IMR-90 (cell line): Measurements from ENCODE around the gene LYPD6B. TPM values are rescaled to one million over a fixed set of nuclear protein-coding genes. Genes with fewer than 3 reads are reported as not detected.

ENCODE experiments used
- ATAC-seq: fragments of 200-7000 bp; cut with Tn5 transposase; 2 replicates; pipeline ENCODE4 v1.9.1; 2020; ENCODE audit warnings: low read depth, mild to moderate bottlenecking, moderate library complexity
- BruUV-seq: library from RNA; stranded (reverse); fragments of 400-500 nt; replicated peaks from 2 replicates; lab custom pipeline; 2021; lab: Mats Ljungman, UMichigan
- CTCF ChIA-PET: fragments of 300-600 bp; formaldehyde crosslinking; extraction: SDS; loops from one replicate; lab custom pipeline; 2021; ENCODE audit warnings: antibody characterized with exemption; lab: Yijun Ruan, JAX
- POLR2A ChIA-PET: fragments of 300-600 bp; sonication (Branson Sonifier 250); formaldehyde crosslinking; loops from one replicate; lab custom pipeline; 2022; ENCODE audit warnings: antibody characterized with exemption; ENCODE audit not compliant: unreplicated experiment; lab: Charles Lee
- DNase-seq: peaks from one replicate; pipeline ENCODE4 v3.0.0; 2013
- H2AFZ ChIP-seq: replicated peaks from 2 replicates; pipeline ENCODE3; 2013; ENCODE audit warnings: low read length, mild to moderate bottlenecking; ENCODE audit not compliant: poor library complexity
- H2AK5ac ChIP-seq: 2 replicates; pipeline ENCODE4 v1.6.1; 2013; ENCODE audit warnings: low read depth, low read length, inconsistent platforms
- H2AK9ac ChIP-seq: replicated peaks from 2 replicates; pipeline ENCODE3; 2013; ENCODE audit warnings: mild to moderate bottlenecking, low read depth, low read length, moderate library complexity; ENCODE audit not compliant: poor library complexity
- H2BK120ac ChIP-seq: 2 replicates; pipeline ENCODE4 v1.6.1; 2013; ENCODE audit warnings: low read depth, low read length, inconsistent platforms
- H2BK15ac ChIP-seq: 3 replicates; pipeline ENCODE4 v1.6.1; 2013; ENCODE audit warnings: low read depth, low read length, inconsistent platforms
- H2BK20ac ChIP-seq: 2 replicates; pipeline ENCODE4 v1.6.1; 2013; ENCODE audit warnings: low read depth, mild to moderate bottlenecking, inconsistent platforms, low read length, moderate library complexity
- H2BK5ac ChIP-seq: 2 replicates; pipeline ENCODE4 v1.6.1; 2013; ENCODE audit warnings: mild to moderate bottlenecking, low read depth, low read length, inconsistent platforms; ENCODE audit not compliant: poor library complexity, severe bottlenecking
- H3K14ac ChIP-seq: replicated peaks from 2 replicates; pipeline ENCODE4 v1.6.1; 2013; ENCODE audit warnings: low read depth, low read length, inconsistent platforms
- H3K18ac ChIP-seq: 2 replicates; pipeline ENCODE4 v1.6.1; 2013; ENCODE audit warnings: low read depth, low read length, control low read depth
- H3K23ac ChIP-seq: 2 replicates; pipeline ENCODE4 v1.6.1; 2013; ENCODE audit warnings: low read depth, low read length, inconsistent platforms
- H3K27ac ChIP-seq: 2 replicates; pipeline ENCODE4 v1.5.1; 2013; ENCODE audit warnings: mild to moderate bottlenecking, control low read depth, low read length; ENCODE audit not compliant: insufficient read depth
- H3K27me3 ChIP-seq: 2 replicates; pipeline ENCODE4 v1.6.1; 2013; ENCODE audit warnings: low read length; ENCODE audit not compliant: control insufficient read depth, insufficient read depth
- H3K36me3 ChIP-seq: 2 replicates; pipeline ENCODE4 v1.6.1; 2013; ENCODE audit warnings: low read length, mixed read lengths; ENCODE audit not compliant: control insufficient read depth, insufficient read depth
- H3K4ac ChIP-seq: 2 replicates; pipeline ENCODE4 v1.6.1; 2013; ENCODE audit warnings: low read depth, low read length, inconsistent platforms
- H3K4me1 ChIP-seq: 2 replicates; pipeline ENCODE4 v1.6.1; 2013; ENCODE audit warnings: low read length, mixed read lengths; ENCODE audit not compliant: control insufficient read depth, insufficient read depth
- H3K4me2 ChIP-seq: 2 replicates; pipeline ENCODE4 v1.6.1; 2013; ENCODE audit warnings: low read depth, mild to moderate bottlenecking, control low read depth, low read length, moderate library complexity
- H3K4me3 ChIP-seq: 2 replicates; pipeline ENCODE4 v1.5.1; 2013; ENCODE audit warnings: low read depth, mild to moderate bottlenecking, control low read depth, low read length, moderate library complexity; ENCODE audit not compliant: insufficient read depth
- H3K56ac ChIP-seq: 2 replicates; pipeline ENCODE4 v1.6.1; 2013; ENCODE audit warnings: low read length, inconsistent platforms; ENCODE audit not compliant: insufficient read depth; ENCODE audit errors: extremely low read depth
- H3K79me1 ChIP-seq, 2 experiments: 2 replicates each; pipeline ENCODE4 v1.6.1; 2013; ENCODE audit warnings: low read length in 2 of 2, inconsistent platforms in 1 of 2, low read depth in 1 of 2
- H3K9ac ChIP-seq: 2 replicates; pipeline ENCODE4 v1.6.1; 2013; ENCODE audit warnings: low read depth, low read length, control low read depth
- H3K9me1 ChIP-seq: 2 replicates; pipeline ENCODE4 v1.6.1; 2013; ENCODE audit warnings: low read length, inconsistent platforms; ENCODE audit not compliant: insufficient read depth
- H3K9me3 ChIP-seq: 2 replicates; pipeline ENCODE4 v1.6.1; 2013; ENCODE audit warnings: low read length; ENCODE audit not compliant: control insufficient read depth, insufficient read depth
- H4K20me1 ChIP-seq: 2 replicates; pipeline ENCODE4 v1.6.1; 2013; ENCODE audit warnings: low read length, inconsistent platforms; ENCODE audit not compliant: insufficient read depth
- H4K5ac ChIP-seq: 2 replicates; pipeline ENCODE4 v1.6.1; 2013; ENCODE audit warnings: mild to moderate bottlenecking, low read depth, low read length, control low read depth
- H4K8ac ChIP-seq, 2 experiments: 2 replicates each; pipeline ENCODE4 v1.6.1; 2013; ENCODE audit warnings: low read depth in 2 of 2, low read length in 2 of 2, control low read depth in 1 of 2, inconsistent platforms in 1 of 2
- H4K91ac ChIP-seq: 2 replicates; pipeline ENCODE4 v1.6.1; 2013; ENCODE audit warnings: low read depth, low read length, inconsistent platforms; ENCODE audit not compliant: insufficient read depth
- NFE2L2 ChIP-seq: fragments of 150-350 bp; IDR thresholded peaks from 2 replicates; pipeline ENCODE4 v1.6.1; 2016; ENCODE audit warnings: low read depth, mild to moderate bottlenecking, low read length
- POLR2A ChIP-seq: IDR thresholded peaks from 2 replicates; pipeline ENCODE4 v1.6.1; 2012; ENCODE audit warnings: mild to moderate bottlenecking, low read depth, low read length
- RAD21 ChIP-seq: IDR thresholded peaks from 2 replicates; pipeline ENCODE4 v1.6.1; 2012; ENCODE audit warnings: low read length, improper control_type of control experiment
- RFX5 ChIP-seq: IDR thresholded peaks from 2 replicates; pipeline ENCODE4 v1.8.0; 2012; ENCODE audit warnings: low read depth, mild to moderate bottlenecking, low read length, moderate library complexity
- SMC3 ChIP-seq: fragments of 150-350 bp; IDR thresholded peaks from 2 replicates; pipeline ENCODE4 v1.6.1; 2016; ENCODE audit warnings: low read depth, mild to moderate bottlenecking, antibody characterized with exemption, low read length, moderate library complexity
- WGBS, 2 experiments: methylation state at CpG; one replicate each; pipeline versions ENCODE4 v1.1.5 to v1.1.7; 2013; ENCODE audit warnings: missing lambda C conversion rate in 2 of 2; ENCODE audit not compliant: insufficient read length in 1 of 2; ENCODE audit errors: extremely low coverage in 2 of 2; 5-methylcytosine and 5-hydroxymethylcytosine counted together
- dilution Hi-C: fragments of 300-500 bp; cut with HindIII; formaldehyde crosslinking; loops from one replicate; pipeline ENCODE4 v1.14.3; 2018; ENCODE audit warnings: low sequenced_read_pairs; ENCODE audit not compliant: unreplicated experiment
- in situ Hi-C: fragments of 300-500 bp; cut with MboI; formaldehyde crosslinking; loops from 3 replicates; pipeline ENCODE4 v1.14.3; 2019; ENCODE audit warnings: low sequenced_read_pairs, inconsistent platforms, mixed read lengths
- intact Hi-C: fragments of 100-400 bp; cut with micrococcal nuclease; formaldehyde crosslinking; loops from 2 replicates; pipeline ENCODE4 v1.10.0; 2022
- polyA plus RNA-seq, 3 experiments: library from polyadenylated mRNA; depleted of rRNA; stranded (reverse); fragments of >200 nt; gene quantifications; 2 replicates each; pipeline ENCODE4 v1.2.3, GENCODE V29; 2012; ENCODE audit warnings: low replicate concordance in 1 of 3
- total RNA-seq: library from RNA; depleted of rRNA; stranded (reverse); fragments of >200 nt; gene quantifications from 2 replicates; pipeline ENCODE4 v1.2.3, GENCODE V29; 2012
- TF ChIP-seq, protein P1 (sequence below): fragments of 150-350 bp; IDR thresholded peaks from 2 replicates; pipeline ENCODE4 v1.6.1; 2016; ENCODE audit warnings: low read depth, mild to moderate bottlenecking, low read length, moderate library complexity, borderline replicate concordance
- TF ChIP-seq, protein P2 (sequence below): fragments of 150-350 bp; IDR thresholded peaks from 2 replicates; pipeline ENCODE4 v1.6.1; 2017; ENCODE audit warnings: mild to moderate bottlenecking, antibody characterized with exemption, low read length, low read depth

Gene LYPD6B
- total and polyA plus RNA-seq, 2 of the 4 experiments (the other 2 are of a cell fraction) = 0.05 TPM; not detected in 1

DNA sequence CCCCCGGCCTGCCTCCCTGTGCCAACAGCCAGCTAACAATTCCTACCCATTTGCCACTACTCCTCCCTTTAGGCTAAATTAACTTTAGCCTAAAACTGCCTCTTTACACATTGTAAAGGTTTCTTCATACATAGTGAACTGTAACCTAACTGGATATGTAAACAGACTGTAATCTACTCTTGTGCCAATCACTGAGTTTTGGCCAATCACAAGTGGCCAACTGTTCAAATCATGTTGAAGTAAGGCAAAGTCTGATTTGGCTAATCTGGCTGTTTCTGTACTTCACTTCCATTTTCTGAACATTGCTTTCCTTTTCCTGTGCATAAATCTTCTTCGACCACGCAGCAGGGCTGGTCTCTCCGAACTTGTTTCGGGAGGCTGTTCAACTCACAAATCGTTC lies 188.3 kb downstream of the LYPD6B start:
- H3K18ac ChIP-seq = no peak overlapping the region
- no peak overlapping the region for H3K27ac ChIP-seq
- no peak overlapping the region for H3K56ac ChIP-seq
- no peak overlapping the region for H4K8ac ChIP-seq
- in situ Hi-C loops = no loop called here
- WGBS, 2 experiments = no CpG with 5 or more reads among the region's 6 CpGs
- no peak overlapping the region for H2BK15ac ChIP-seq
- no peak overlapping the region for H2BK20ac ChIP-seq
- no peaks in the 10 kb centered on the region for H3K36me3 ChIP-seq
- no peaks in the 10 kb centered on the region for H3K4me1 ChIP-seq
- no peak overlapping the region for H2AK5ac ChIP-seq
- no peak overlapping the region for H3K4ac ChIP-seq
- POLR2A ChIA-PET = no interaction called here
- no peaks in the 10 kb centered on the region for H3K9me1 ChIP-seq
- H4K91ac ChIP-seq = no peak overlapping the region
- ATAC-seq (no peak), DNase-seq (no peak)
- H3K9ac ChIP-seq = no peak overlapping the region
- dilution Hi-C loops = no loop called here
- no peaks in the 10 kb centered on the region for H3K9me3 ChIP-seq
- CTCF ChIA-PET = no interaction called here
- no peak overlapping the region for H3K14ac ChIP-seq
- no peaks in the 10 kb centered on the region for H4K20me1 ChIP-seq
- no peaks in the 10 kb centered on the region for H3K27me3 ChIP-seq
- H3K4me3 ChIP-seq = no peak overlapping the region
- H2BK120ac ChIP-seq = no peak overlapping the region
- intact Hi-C loops = no loop called here
- no peak overlapping the region for H3K4me2 ChIP-seq
- no peak overlapping the region for H2AK9ac ChIP-seq
- no TSS peak for BruUV-seq
- H4K5ac ChIP-seq = no peak overlapping the region
- TF ChIP-seq, protein P1, sequence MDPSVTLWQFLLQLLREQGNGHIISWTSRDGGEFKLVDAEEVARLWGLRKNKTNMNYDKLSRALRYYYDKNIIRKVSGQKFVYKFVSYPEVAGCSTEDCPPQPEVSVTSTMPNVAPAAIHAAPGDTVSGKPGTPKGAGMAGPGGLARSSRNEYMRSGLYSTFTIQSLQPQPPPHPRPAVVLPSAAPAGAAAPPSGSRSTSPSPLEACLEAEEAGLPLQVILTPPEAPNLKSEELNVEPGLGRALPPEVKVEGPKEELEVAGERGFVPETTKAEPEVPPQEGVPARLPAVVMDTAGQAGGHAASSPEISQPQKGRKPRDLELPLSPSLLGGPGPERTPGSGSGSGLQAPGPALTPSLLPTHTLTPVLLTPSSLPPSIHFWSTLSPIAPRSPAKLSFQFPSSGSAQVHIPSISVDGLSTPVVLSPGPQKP = no peak
- TF ChIP-seq, protein P2, sequence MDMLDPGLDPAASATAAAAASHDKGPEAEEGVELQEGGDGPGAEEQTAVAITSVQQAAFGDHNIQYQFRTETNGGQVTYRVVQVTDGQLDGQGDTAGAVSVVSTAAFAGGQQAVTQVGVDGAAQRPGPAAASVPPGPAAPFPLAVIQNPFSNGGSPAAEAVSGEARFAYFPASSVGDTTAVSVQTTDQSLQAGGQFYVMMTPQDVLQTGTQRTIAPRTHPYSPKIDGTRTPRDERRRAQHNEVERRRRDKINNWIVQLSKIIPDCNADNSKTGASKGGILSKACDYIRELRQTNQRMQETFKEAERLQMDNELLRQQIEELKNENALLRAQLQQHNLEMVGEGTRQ = no peak
- TF ChIP-seq SMC3 = no peak
- TF ChIP-seq RAD21 = no peak
- TF ChIP-seq NFE2L2 = no peak
- no peak for TF ChIP-seq RFX5
- no peak for TF ChIP-seq POLR2A
- no peaks in the 10 kb centered on the region for H3K79me1 ChIP-seq
- H2BK5ac ChIP-seq = no peak overlapping the region
- H2AFZ ChIP-seq = no peak overlapping the region
- H3K23ac ChIP-seq = no peak overlapping the region
